Mesenchymal stem cell (in vitro differentiated cells and primary cell): Measurements from ENCODE around the gene DBX1.

ENCODE experiments used
- DNase-seq: peaks from one replicate; pipeline ENCODE4 v3.0.0-alpha.2; 2013
- H2AFZ ChIP-seq: one replicate; pipeline ENCODE4 v1.6.1; 2013; ENCODE audit warnings: low read depth, mild to moderate bottlenecking, control low read depth, inconsistent platforms, low read length, moderate library complexity
- H2AK5ac ChIP-seq: 2 replicates; pipeline ENCODE4 v1.6.1; 2013; ENCODE audit warnings: low read length, moderate library complexity, mild to moderate bottlenecking, inconsistent platforms; ENCODE audit not compliant: severe bottlenecking
- H2BK120ac ChIP-seq: one replicate; pipeline ENCODE4 v1.6.1; 2013; ENCODE audit warnings: low read depth, mild to moderate bottlenecking, inconsistent platforms, low read length, moderate library complexity
- H2BK12ac ChIP-seq, 2 experiments: one replicate each; pipeline ENCODE4 v1.6.1; 2013; ENCODE audit warnings: inconsistent platforms in 2 of 2, low read length in 2 of 2, mild to moderate bottlenecking in 2 of 2, moderate library complexity in 2 of 2, control low read depth in 1 of 2
- H2BK15ac ChIP-seq: one replicate; pipeline ENCODE4 v1.6.1; 2013; ENCODE audit warnings: mild to moderate bottlenecking, low read depth, inconsistent platforms; ENCODE audit not compliant: poor library complexity, severe bottlenecking
- H2BK5ac ChIP-seq: 2 replicates; pipeline ENCODE4 v1.6.1; 2013; ENCODE audit warnings: low read depth, mild to moderate bottlenecking, low read length, control low read depth, inconsistent platforms; ENCODE audit not compliant: poor library complexity, severe bottlenecking
- H3K14ac ChIP-seq, 2 experiments: one replicate each; pipeline ENCODE4 v1.6.1; 2013; ENCODE audit warnings: inconsistent platforms in 2 of 2, low read length in 2 of 2, control low read depth in 1 of 2, mild to moderate bottlenecking in 1 of 2, moderate library complexity in 1 of 2
- H3K18ac ChIP-seq, 2 experiments: one replicate each; pipeline ENCODE4 v1.6.1; 2013; ENCODE audit warnings: inconsistent platforms in 2 of 2, low read length in 2 of 2, control low read depth in 1 of 2, low read depth in 1 of 2, mild to moderate bottlenecking in 1 of 2
- H3K23ac ChIP-seq, 2 experiments: one replicate each; pipeline ENCODE4 v1.6.1; 2013; ENCODE audit warnings: inconsistent platforms in 2 of 2, low read length in 2 of 2, mild to moderate bottlenecking in 2 of 2, moderate library complexity in 2 of 2, control low read depth in 1 of 2
- H3K27ac ChIP-seq: 2 replicates; pipeline ENCODE4 v1.5.1; 2013; ENCODE audit warnings: mild to moderate bottlenecking, moderate library complexity, low read length, control low read depth, inconsistent platforms; ENCODE audit not compliant: poor library complexity, severe bottlenecking
- H3K27me3 ChIP-seq, 2 experiments: 2 replicates each; pipeline versions ENCODE4 v1.6.1 to v1.7.0; 2013; ENCODE audit warnings: low read length in 2 of 2, mild to moderate bottlenecking in 2 of 2, moderate library complexity in 2 of 2, control low read depth in 1 of 2, inconsistent platforms in 1 of 2; ENCODE audit not compliant: control insufficient read depth in 1 of 2, insufficient read depth in 1 of 2
- H3K36me3 ChIP-seq, 2 experiments: 2 replicates each; pipeline versions ENCODE4 v1.6.1 to v1.7.0; 2013; ENCODE audit warnings: low read length in 2 of 2, control low read depth in 1 of 2, inconsistent platforms in 1 of 2, low read depth in 1 of 2, mild to moderate bottlenecking in 1 of 2; ENCODE audit not compliant: insufficient read depth in 2 of 2, control insufficient read depth in 1 of 2
- H3K4ac ChIP-seq, 2 experiments: one replicate each; pipeline ENCODE4 v1.6.1; 2013; ENCODE audit warnings: inconsistent platforms in 2 of 2, low read length in 2 of 2, mild to moderate bottlenecking in 2 of 2, moderate library complexity in 2 of 2, control low read depth in 1 of 2, low read depth in 1 of 2
- H3K4me1 ChIP-seq: 2 replicates; pipeline ENCODE4 v1.6.1; 2013; ENCODE audit warnings: low read depth, low read length, control low read depth; ENCODE audit not compliant: control insufficient read depth, insufficient read depth
- H3K4me2 ChIP-seq: 2 replicates; pipeline ENCODE4 v1.6.1; 2013; ENCODE audit warnings: low read length, mild to moderate bottlenecking, inconsistent platforms; ENCODE audit not compliant: poor library complexity, severe bottlenecking
- H3K4me3 ChIP-seq, 2 experiments: 2 replicates each; pipeline versions ENCODE4 v1.5.1 to v1.7.0; 2013; ENCODE audit warnings: low read length in 2 of 2, mild to moderate bottlenecking in 2 of 2, control low read depth in 1 of 2, low read depth in 1 of 2; ENCODE audit not compliant: insufficient read depth in 1 of 2
- H3K79me1 ChIP-seq: replicated peaks from 2 replicates; pipeline ENCODE4 v1.6.1; 2013; ENCODE audit warnings: mild to moderate bottlenecking, control low read depth, low read length, inconsistent platforms; ENCODE audit not compliant: poor library complexity, severe bottlenecking
- H3K9ac ChIP-seq: 2 replicates; pipeline ENCODE4 v1.7.0; 2013; ENCODE audit warnings: mild to moderate bottlenecking, low read length, moderate library complexity
- H3K9me3 ChIP-seq: 2 replicates; pipeline ENCODE4 v1.7.0; 2013; ENCODE audit warnings: mild to moderate bottlenecking, low read length; ENCODE audit not compliant: control insufficient read depth
- H4K8ac ChIP-seq: one replicate; pipeline ENCODE4 v1.6.1; 2013; ENCODE audit warnings: inconsistent platforms, mild to moderate bottlenecking, low read length, moderate library complexity
- H4K91ac ChIP-seq: one replicate; pipeline ENCODE4 v1.6.1; 2013; ENCODE audit warnings: mild to moderate bottlenecking, low read length, inconsistent platforms
- WGBS: methylation state at CpG from one replicate; pipeline ENCODE4 v1.1.7; 2013; ENCODE audit warnings: mixed read lengths; 5-methylcytosine and 5-hydroxymethylcytosine counted together

DBX1 gene

GRCh38 chr11:20119315-20119714 lies 41.0 kb downstream of the DBX1 start:
- H3K27me3 ChIP-seq: no peaks in the 10 kb centered on the region
- no peaks in the 10 kb centered on the region for H3K79me1 ChIP-seq
- no peak overlapping the region for H2BK15ac ChIP-seq
- no peak overlapping the region for H2AK5ac ChIP-seq
- no peaks in the 10 kb centered on the region for H3K9me3 ChIP-seq
- H3K4me2 ChIP-seq: no peak overlapping the region
- 98% methylated on average over 12 of the region's 12 CpGs for WGBS
- H2BK5ac ChIP-seq: no peak overlapping the region
- no peak overlapping the region for H3K23ac ChIP-seq
- H3K9ac ChIP-seq: no peak overlapping the region
- no peak overlapping the region for H3K4ac ChIP-seq
- H3K4me1 ChIP-seq: peaks cover 2% of the 10 kb centered on the region
- H4K91ac ChIP-seq: no peak overlapping the region
- peaks cover 22 to 77% of the 10 kb centered on the region in 2 experiments for H3K36me3 ChIP-seq
- H3K14ac ChIP-seq: no peak overlapping the region
- H2BK12ac ChIP-seq: no peak overlapping the region
- DNase-seq: no peak
- no peak overlapping the region for H3K18ac ChIP-seq
- no peak overlapping the region for H4K8ac ChIP-seq
- H3K4me3 ChIP-seq: no peak overlapping the region
- H2AFZ ChIP-seq: no peak overlapping the region
- H2BK120ac ChIP-seq: no peak overlapping the region
- no peak overlapping the region for H3K27ac ChIP-seq

- Histone ChIP-seq H2BK5ac (no peak overlapping the region), H2AFZ (no peak overlapping the region), H3K4me2 (no peak overlapping the region), H2AK5ac (no peak overlapping the region), H3K14ac (no peak overlapping the region), H3K27ac (no peak overlapping the region), H3K27me3 (no peaks in the 10 kb centered on the region), H4K8ac (no peak overlapping the region), H3K79me1 (no peaks in the 10 kb centered on the region), H3K4me3 (no peak overlapping the region), H2BK12ac (no peak overlapping the region), H3K18ac (no peak overlapping the region), H3K4ac (no peak overlapping the region), H3K9me3 (no peaks in the 10 kb centered on the region), H3K23ac (no peak overlapping the region), H3K4me1 (peaks cover 2% of the 10 kb centered on the region), H3K9ac (no peak overlapping the region), H2BK120ac (no peak overlapping the region), H2BK15ac (no peak overlapping the region), H4K91ac (no peak overlapping the region), H3K36me3 (peaks cover 23 to 87% of the 10 kb centered on the region in 2 experiments)
- WGBS: 96% methylated on average over 15 of the region's 15 CpGs
- no peak for DNase-seq
Observed at GRCh38 chr11:20118209-20118608, 42.1 kb downstream of the DBX1 start.

DNA sequence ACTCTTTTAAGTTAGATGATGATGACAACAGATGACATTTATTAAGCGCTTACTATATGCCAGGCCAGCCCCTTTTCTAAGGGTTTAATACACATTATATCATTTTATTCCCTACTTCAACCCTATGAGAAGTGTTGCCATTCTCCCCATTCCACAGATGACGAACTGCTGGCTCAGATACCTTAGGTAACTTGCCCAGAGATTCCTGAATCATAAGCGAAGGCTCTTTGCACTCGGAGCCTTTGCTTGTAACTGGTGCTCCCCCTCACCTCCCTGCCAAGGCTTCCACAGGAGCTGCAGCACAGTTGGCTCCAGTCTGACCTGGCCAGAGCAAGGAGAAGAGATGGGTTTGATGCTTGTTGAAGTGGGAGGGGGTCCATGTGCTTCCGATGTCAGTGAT lies 43.0 kb downstream of the DBX1 start:
- WGBS: 99% methylated on average over 5 of the region's 5 CpGs
- Histone ChIP-seq H3K27ac (no peak overlapping the region), H3K9ac (no peak overlapping the region), H3K4me3 (no peak overlapping the region), H2AK5ac (no peak overlapping the region), H3K79me1 (no peaks in the 10 kb centered on the region), H3K9me3 (no peaks in the 10 kb centered on the region), H3K27me3 (no peaks in the 10 kb centered on the region), H2AFZ (no peak overlapping the region), H3K36me3 (peaks cover 23 to 91% of the 10 kb centered on the region in 2 experiments), H3K4me1 (peaks cover 9% of the 10 kb centered on the region), H2BK5ac (no peak overlapping the region), H3K4me2 (no peak overlapping the region), H3K18ac (no peak overlapping the region), H4K8ac (no peak overlapping the region), H2BK15ac (no peak overlapping the region), H2BK12ac (no peak overlapping the region), H3K23ac (no peak overlapping the region), H3K14ac (no peak overlapping the region), H2BK120ac (no peak overlapping the region), H4K91ac (no peak overlapping the region), H3K4ac (no peak overlapping the region)
- no peak for DNase-seq

DNA sequence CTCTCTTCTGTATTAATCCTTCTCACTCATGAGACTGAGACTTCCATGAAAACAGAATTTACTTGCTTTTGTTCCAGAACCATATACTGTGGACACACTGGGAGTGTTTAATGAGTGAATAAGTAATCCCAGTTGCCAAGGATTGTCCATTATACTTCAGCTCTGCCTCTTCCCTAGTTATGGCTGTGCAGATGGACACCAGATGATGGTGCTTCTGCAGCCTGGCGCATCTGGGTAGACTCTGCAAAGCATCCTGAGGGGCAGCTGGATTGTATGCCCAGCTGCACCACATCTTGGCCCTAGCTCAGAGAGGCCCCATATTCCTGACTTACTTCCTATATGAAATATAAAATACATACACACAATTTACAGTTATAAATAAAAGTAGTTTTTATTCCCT lies 43.5 kb downstream of the DBX1 start:
- WGBS: 0% methylated on average over 1 of the region's 1 CpG
- Histone ChIP-seq H3K14ac (no peak overlapping the region), H3K79me1 (no peaks in the 10 kb centered on the region), H3K27ac (no peak overlapping the region), H3K23ac (no peak overlapping the region), H2BK5ac (no peak overlapping the region), H3K9me3 (no peaks in the 10 kb centered on the region), H3K18ac (no peak overlapping the region), H3K4me2 (no peak overlapping the region), H3K9ac (no peak overlapping the region), H2BK120ac (no peak overlapping the region), H4K8ac (no peak overlapping the region), H3K4me3 (no peak overlapping the region), H2AFZ (no peak overlapping the region), H2AK5ac (no peak overlapping the region), H2BK15ac (no peak overlapping the region), H3K36me3 (peaks cover 23 to 87% of the 10 kb centered on the region in 2 experiments), H2BK12ac (no peak overlapping the region), H3K27me3 (no peaks in the 10 kb centered on the region), H4K91ac (no peak overlapping the region), H3K4me1 (peaks cover 14% of the 10 kb centered on the region), H3K4ac (no peak overlapping the region)
- no peak for DNase-seq
